Fibroblast of lung (primary cell): ENCODE data around the gene ASTN1.

ENCODE experiments used
- CTCF ChIP-seq, 2 donors: IDR thresholded peaks in 1 of 2; conservative IDR thresholded peaks in 1 of 2; 1 replicate in 1 of 2; 2 replicates in 1 of 2; pipeline ENCODE4 v1.5.1; 2011 to 2012; ENCODE audit warnings: low read length in 2 of 2, control low read depth in 1 of 2, inconsistent platforms in 1 of 2, low read depth in 1 of 2, mild to moderate bottlenecking in 1 of 2
- EZH2 ChIP-seq: IDR thresholded peaks from 2 replicates; pipeline ENCODE4 v1.5.1; 2012; ENCODE audit warnings: low read length, control low read depth, mild to moderate bottlenecking; ENCODE audit errors: missing control alignments

GRCh38 chr1:177126267-177126666 is 38.2 kb downstream of the ASTN1 start:
- TF ChIP-seq CTCF (conservative IDR thresholded peaks at IDR 0.05 in 1 of 2, IDR thresholded peaks at IDR 0.05 in 1 of 2; ENCODE audit: low read depth in 1 of 2, low read length in 2 of 2), result no peak
- no peak for TF ChIP-seq EZH2
